Keratinocyte (primary cell): ENCODE measurements around the gene S100A10. TPM values are rescaled to one million over a fixed set of nuclear protein-coding genes. Genes with fewer than 3 reads are reported as not detected.
A peak's percentile ranks its signal among the peaks of the same experiment; 100 is the strongest.

ENCODE experiments used
- DNase-seq: peaks from one replicate; pipeline ENCODE4 v3.0.0-alpha.2; 2011; ENCODE audit warnings: low read depth, missing footprints, low spot score
- FAIRE-seq: peaks from 2 replicates; lab custom pipeline; 2011; peaks lifted over from hg19 to GRCh38; lab: Jason Lieb, UNC
- H2AFZ ChIP-seq: 2 replicates; pipeline ENCODE4 v1.6.0; 2012; ENCODE audit warnings: low read length, control low read depth, inconsistent platforms; ENCODE audit not compliant: control insufficient read depth
- H3K27ac ChIP-seq: 2 replicates; pipeline ENCODE4 v1.5.1; 2011; ENCODE audit warnings: low read length; ENCODE audit not compliant: control insufficient read depth, insufficient read depth
- H3K27me3 ChIP-seq: 3 replicates; pipeline ENCODE4 v1.6.0; 2011; ENCODE audit warnings: low read length; ENCODE audit not compliant: control insufficient read depth, insufficient read depth; ENCODE audit errors: extremely low read depth
- H3K36me3 ChIP-seq, 2 experiments: 2 replicates in 1 of 2; 3 replicates in 1 of 2; pipeline ENCODE4 v1.5.1; 2011; ENCODE audit warnings: low read length in 2 of 2, mild to moderate bottlenecking in 1 of 2; ENCODE audit not compliant: control insufficient read depth in 2 of 2, insufficient read depth in 2 of 2; ENCODE audit errors: extremely low read depth in 1 of 2
- H3K4me1 ChIP-seq: 3 replicates; pipeline ENCODE4 v1.5.1; 2011; ENCODE audit warnings: low read length; ENCODE audit not compliant: control insufficient read depth, insufficient read depth; ENCODE audit errors: extremely low read depth
- H3K4me2 ChIP-seq: 3 replicates; pipeline ENCODE4 v1.6.0; 2011; ENCODE audit warnings: low read depth, low read length; ENCODE audit not compliant: control insufficient read depth, insufficient read depth; ENCODE audit errors: extremely low read depth
- H3K4me3 ChIP-seq, 3 experiments: fragments of 200-600 bp in 1 of 3; sonication (generic) in 1 of 3; 2 replicates in 2 of 3; 3 replicates in 1 of 3; pipeline ENCODE4 v1.5.1; 2011 to 2016; ENCODE audit warnings: low read length in 3 of 3, mild to moderate bottlenecking in 3 of 3, control low read depth in 2 of 3, inconsistent platforms in 1 of 3, low read depth in 1 of 3, mixed read lengths in 1 of 3, mixed run types in 1 of 3, moderate library complexity in 1 of 3; ENCODE audit not compliant: control insufficient read depth in 2 of 3, insufficient read depth in 2 of 3; ENCODE audit errors: extremely low read depth in 1 of 3
- H3K79me2 ChIP-seq: 2 replicates; pipeline ENCODE4 v1.6.0; 2012; ENCODE audit warnings: low read length; ENCODE audit not compliant: control insufficient read depth, insufficient read depth
- H3K9ac ChIP-seq: 3 replicates; pipeline ENCODE4 v1.6.0; 2011; ENCODE audit warnings: low read length; ENCODE audit not compliant: control insufficient read depth, insufficient read depth; ENCODE audit errors: extremely low read depth
- H3K9me1 ChIP-seq: 3 replicates; pipeline ENCODE4 v1.6.0; 2011; ENCODE audit warnings: low read length; ENCODE audit not compliant: control insufficient read depth, insufficient read depth; ENCODE audit errors: extremely low read depth
- H3K9me3 ChIP-seq: 2 replicates; pipeline ENCODE4 v1.5.1; 2012; ENCODE audit warnings: low read depth, low read length; ENCODE audit not compliant: control insufficient read depth
- H4K20me1 ChIP-seq: 3 replicates; pipeline ENCODE4 v1.6.0; 2011; ENCODE audit warnings: low read length; ENCODE audit not compliant: control insufficient read depth, insufficient read depth; ENCODE audit errors: extremely low read depth
- CTCF ChIP-seq, 3 experiments: IDR thresholded peaks in 1 of 3; conservative IDR thresholded peaks in 1 of 3; optimal IDR thresholded peaks in 1 of 3; 2 replicates in 2 of 3; 3 replicates in 1 of 3; pipeline versions ENCODE3 to v1.5.1; 2011; ENCODE audit warnings: low read length in 3 of 3, mild to moderate bottlenecking in 3 of 3, moderate library complexity in 2 of 3, control low read depth in 1 of 3, inconsistent platforms in 1 of 3; ENCODE audit not compliant: insufficient read depth in 2 of 3; ENCODE audit errors: extremely low read depth in 1 of 3
- EZH2 ChIP-seq: IDR thresholded peaks from one replicate; pipeline ENCODE4 v1.6.1; 2012; ENCODE audit warnings: inconsistent platforms, mild to moderate bottlenecking, low read length, moderate library complexity
- dilution Hi-C: fragments of 300-500 bp; cut with MboI; formaldehyde crosslinking; loops from one replicate; pipeline ENCODE4 v1.7.0; 2020; ENCODE audit warnings: low sequenced_read_pairs; ENCODE audit not compliant: extremely low pct_ligation_motif_present
- polyA plus RNA-seq, 5 experiments: library from polyadenylated mRNA; depleted of rRNA in 3 of 5; stranded (reverse) in 3 of 5; stranded (forward) in 1 of 5; unstranded in 1 of 5; fragments of >200 nt; gene quantifications; 1 replicate in 1 of 5; 2 replicates in 3 of 5; 3 replicates in 1 of 5; pipeline versions ENCODE4 v1.2.1 to v1.2.3, GENCODE V29; 2011 to 2012; ENCODE audit warnings: missing spikeins in 2 of 5, low read depth in 1 of 5, low replicate concordance in 1 of 5

Gene S100A10
- polyA plus RNA-seq, 1 donor (not counting 4 experiments of a cell fraction or from before 2014, with no cell fraction given) = 1,061 TPM

GRCh38 chr1:151947140-151947539 lies 46.5 kb downstream of the S100A10 start:
- FAIRE-seq = no peak
- peaks cover 32% of the 10 kb centered on the region for H3K4me1 ChIP-seq
- no peaks in the 10 kb centered on the region for H3K27me3 ChIP-seq
- H3K36me3 ChIP-seq = no peaks in the 10 kb centered on the region
- no peaks in the 10 kb centered on the region for H3K9me3 ChIP-seq
- no peaks in the 10 kb centered on the region for H4K20me1 ChIP-seq
- TF ChIP-seq CTCF (optimal IDR thresholded peaks at IDR 0.05 in 1 of 3, IDR thresholded peaks at IDR 0.05 in 1 of 3, conservative IDR thresholded peaks at IDR 0.05 in 1 of 3; ENCODE audit: extremely low read depth in 1 of 3, insufficient read depth in 2 of 3, low read length in 3 of 3) = no peak
- no peak for TF ChIP-seq EZH2
- no peaks in the 10 kb centered on the region for H3K79me2 ChIP-seq
- H3K9me1 ChIP-seq = no peaks in the 10 kb centered on the region
- H2AFZ ChIP-seq = no peak overlapping the region
- no peak overlapping the region for H3K4me3 ChIP-seq
- H3K27ac ChIP-seq = peak overlapping the region; percentile 100
- dilution Hi-C loops = no loop called here
- peak overlapping the region; percentile 98 for H3K4me2 ChIP-seq
- DNase-seq = peak; percentile 53
- H3K9ac ChIP-seq = peak overlapping the region; percentile 86

GRCh38 chr1:151945725-151946722 lies 47.6 kb downstream of the S100A10 start:
- no peaks in the 10 kb centered on the region for H3K79me2 ChIP-seq
- H3K27me3 ChIP-seq = no peaks in the 10 kb centered on the region
- DNase-seq = peak; percentile 98
- peak overlapping the region; percentile 98 for H3K4me2 ChIP-seq
- peak overlapping the region in 2 of 3 experiments; percentile 52 to 72 for H3K4me3 ChIP-seq
- no peaks in the 10 kb centered on the region for H3K9me3 ChIP-seq
- no peaks in the 10 kb centered on the region for H3K9me1 ChIP-seq
- H2AFZ ChIP-seq = peak overlapping the region; percentile 34
- H3K4me1 ChIP-seq = peaks cover 42% of the 10 kb centered on the region
- TF ChIP-seq EZH2 (no peak), CTCF (optimal IDR thresholded peaks at IDR 0.05 in 1 of 3, IDR thresholded peaks at IDR 0.05 in 1 of 3, conservative IDR thresholded peaks at IDR 0.05 in 1 of 3; ENCODE audit: extremely low read depth in 1 of 3, insufficient read depth in 2 of 3, low read length in 3 of 3) (peak in 1 of 3 experiments; percentile 11)
- dilution Hi-C loops = no loop called here
- peak overlapping the region; percentile 86 for H3K9ac ChIP-seq
- H3K36me3 ChIP-seq = no peaks in the 10 kb centered on the region
- H4K20me1 ChIP-seq = no peaks in the 10 kb centered on the region
- FAIRE-seq = peak; percentile 81
- H3K27ac ChIP-seq = peak overlapping the region; percentile 100
